ENCODE results near the gene PRDM13. TPM values are rescaled to one million over a fixed set of nuclear protein-coding genes. Genes with fewer than 3 reads are reported as not detected.

Gene PRDM13
- total and polyA plus RNA-seq, 2 of the 8 experiments (the other 6 are each of a cell fraction or from before 2014, with no cell fraction given): 0.05 to 0.09 TPM

GRCh38 chr6:99588618-99589289 is 17.9 kb upstream of the PRDM13 start (continued):
- no peak for TF ChIP-seq CEBPB (IDR thresholded peaks at IDR 0.05; ENCODE audit: low read depth, low read length)
- peak; percentile 72 for TF ChIP-seq CTBP2 (IDR thresholded peaks at IDR 0.05; ENCODE audit: borderline replicate concordance, insufficient read depth, insufficient read length, low read length)
